Measurements from ENCODE around the gene SPTB.

SPTB gene

DNA sequence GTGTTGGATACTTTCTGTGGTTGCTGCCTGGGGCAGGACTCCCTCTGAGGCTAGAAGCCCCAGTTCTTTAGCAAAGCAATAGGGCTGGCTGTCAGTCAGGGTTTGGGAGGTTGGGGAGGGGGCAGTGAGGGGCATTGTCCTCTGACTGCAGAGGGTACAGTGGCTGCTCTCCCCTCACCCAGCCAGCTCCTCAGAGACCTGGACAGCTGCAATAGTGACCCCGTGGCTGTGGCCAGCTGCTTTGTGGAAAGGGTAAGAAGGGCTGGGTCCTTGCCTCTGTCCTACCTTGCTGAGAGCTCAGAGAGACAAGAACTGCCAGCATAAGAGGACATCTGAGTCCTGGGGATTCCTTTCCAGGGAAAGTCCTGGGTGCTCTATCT lies 149.7 kb downstream of the SPTB start:
- Histone ChIP-seq H3K36me3 (replicated peaks) (peaks cover 19% of the 10 kb centered on the region), H3K27me3 (replicated peaks) (no peaks in the 10 kb centered on the region), H3K27ac (no peak overlapping the region), H3K4me3 (ENCODE audit: low read depth, low read length) (no peak overlapping the region)
- no peak for DNase-seq
- TF ChIP-seq, protein P1, sequence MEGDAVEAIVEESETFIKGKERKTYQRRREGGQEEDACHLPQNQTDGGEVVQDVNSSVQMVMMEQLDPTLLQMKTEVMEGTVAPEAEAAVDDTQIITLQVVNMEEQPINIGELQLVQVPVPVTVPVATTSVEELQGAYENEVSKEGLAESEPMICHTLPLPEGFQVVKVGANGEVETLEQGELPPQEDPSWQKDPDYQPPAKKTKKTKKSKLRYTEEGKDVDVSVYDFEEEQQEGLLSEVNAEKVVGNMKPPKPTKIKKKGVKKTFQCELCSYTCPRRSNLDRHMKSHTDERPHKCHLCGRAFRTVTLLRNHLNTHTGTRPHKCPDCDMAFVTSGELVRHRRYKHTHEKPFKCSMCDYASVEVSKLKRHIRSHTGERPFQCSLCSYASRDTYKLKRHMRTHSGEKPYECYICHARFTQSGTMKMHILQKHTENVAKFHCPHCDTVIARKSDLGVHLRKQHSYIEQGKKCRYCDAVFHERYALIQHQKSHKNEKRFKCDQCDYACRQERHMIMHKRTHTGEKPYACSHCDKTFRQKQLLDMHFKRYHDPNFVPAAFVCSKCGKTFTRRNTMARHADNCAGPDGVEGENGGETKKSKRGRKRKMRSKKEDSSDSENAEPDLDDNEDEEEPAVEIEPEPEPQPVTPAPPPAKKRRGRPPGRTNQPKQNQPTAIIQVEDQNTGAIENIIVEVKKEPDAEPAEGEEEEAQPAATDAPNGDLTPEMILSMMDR (IDR thresholded peaks at IDR 0.05; ENCODE audit: low read depth, low read length, missing control alignments) = no peak
- in situ Hi-C loops (cut with HindIII; ENCODE audit: low pct_ligation_motif_present, low sequenced_read_pairs) = no loop called here

DNA sequence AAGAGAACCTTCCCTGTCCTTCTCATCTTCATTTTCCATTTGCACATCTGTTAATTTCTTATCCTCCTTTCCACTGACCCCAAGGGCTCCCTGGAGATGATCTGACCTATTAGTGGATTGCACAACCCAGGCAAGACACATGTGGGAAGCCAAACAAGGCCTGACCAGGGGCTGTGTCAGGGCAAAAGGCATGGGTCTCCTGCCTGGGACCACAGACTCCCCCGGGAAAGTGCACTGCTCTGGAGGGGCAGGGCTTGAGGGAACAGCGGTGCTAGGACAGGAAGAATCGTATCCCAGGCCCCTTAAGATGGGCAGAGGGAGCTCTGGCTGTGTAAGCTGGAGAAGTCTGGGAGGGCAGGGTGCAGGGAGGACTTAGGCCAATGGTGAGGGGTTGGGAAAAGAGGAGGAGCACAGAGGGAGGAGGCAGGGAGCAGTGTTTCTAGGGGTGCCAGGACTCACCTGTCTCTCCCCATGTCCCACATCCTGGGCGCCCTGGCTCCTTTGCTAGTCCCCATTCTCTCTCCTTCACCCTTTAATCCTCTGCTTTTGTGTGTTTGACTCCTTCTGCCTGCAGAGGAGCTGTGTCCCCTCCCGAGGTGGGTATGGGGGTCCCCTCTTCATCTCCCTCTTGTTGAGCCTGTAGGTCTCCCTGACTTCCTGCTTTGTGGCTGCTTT lies 150.2 kb downstream of the SPTB start:
- Histone ChIP-seq H3K27me3 (replicated peaks) (no peaks in the 10 kb centered on the region), H3K4me3 (ENCODE audit: low read depth, low read length) (no peak overlapping the region), H3K27ac (no peak overlapping the region), H3K36me3 (replicated peaks) (peaks cover 19% of the 10 kb centered on the region)
- in situ Hi-C loops (cut with HindIII; ENCODE audit: low pct_ligation_motif_present, low sequenced_read_pairs) = no loop called here
- no peak for DNase-seq
- TF ChIP-seq, protein P1 (IDR thresholded peaks at IDR 0.05; ENCODE audit: low read depth, low read length, missing control alignments) = no peak

DNA sequence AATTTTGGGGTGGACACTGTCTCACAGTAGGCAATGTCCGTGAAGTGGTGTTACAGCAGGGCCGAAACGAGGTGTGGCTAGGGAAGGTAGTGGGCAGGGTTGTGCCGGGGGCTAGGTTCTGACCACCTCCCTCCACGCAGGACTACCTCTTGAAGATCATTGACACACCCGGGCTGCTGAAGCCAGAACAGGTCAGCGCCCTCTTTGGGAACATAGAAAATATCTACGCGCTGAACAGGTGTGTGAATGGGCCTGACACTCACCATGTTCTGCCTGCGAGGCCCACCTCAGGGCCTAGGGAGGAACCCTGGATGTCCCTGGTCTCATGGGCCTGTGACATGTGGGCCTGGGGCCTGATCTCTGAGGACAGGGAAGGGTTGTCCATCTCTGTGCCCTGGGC lies 150.9 kb downstream of the SPTB start:
- peaks cover 19% of the 10 kb centered on the region for H3K36me3 ChIP-seq (replicated peaks)

DNA sequence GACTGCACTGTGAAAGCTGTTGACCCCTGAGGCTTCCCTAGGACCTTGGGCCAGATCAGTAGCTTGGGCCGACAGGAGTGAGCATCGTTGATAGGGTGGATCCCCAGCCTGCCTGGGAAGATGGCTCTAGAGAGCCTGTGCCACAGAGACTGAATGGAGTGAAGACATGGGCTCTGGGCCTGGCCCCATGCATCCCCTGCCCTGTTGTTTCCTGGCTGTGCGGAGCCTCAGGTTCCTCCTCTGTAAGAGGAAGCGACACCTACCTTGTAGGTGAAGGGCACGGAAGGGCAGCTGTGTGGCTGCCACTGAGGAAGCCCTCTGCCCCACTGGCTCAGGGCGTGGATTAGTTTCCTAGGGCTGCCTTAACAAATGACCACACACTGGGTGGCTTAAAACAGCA lies 151.6 kb downstream of the SPTB start:
- no peak overlapping the region for H3K27ac ChIP-seq
- no peak overlapping the region for H3K4me3 ChIP-seq (ENCODE audit: low read depth, low read length)
- no peak for DNase-seq
- H3K36me3 ChIP-seq (replicated peaks) = peaks cover 18% of the 10 kb centered on the region
- H3K27me3 ChIP-seq (replicated peaks) = no peaks in the 10 kb centered on the region
- in situ Hi-C loops (cut with HindIII; ENCODE audit: low pct_ligation_motif_present, low sequenced_read_pairs) = no loop called here
- TF ChIP-seq, protein P1 (IDR thresholded peaks at IDR 0.05; ENCODE audit: low read depth, low read length, missing control alignments) = no peak

More for the DNA sequence above, 150.9 kb downstream of the SPTB start:
- TF ChIP-seq, protein P1 (IDR thresholded peaks at IDR 0.05; ENCODE audit: low read depth, low read length, missing control alignments) = no peak
- DNase-seq = no peak
- no peak overlapping the region for H3K27ac ChIP-seq
- H3K4me3 ChIP-seq (ENCODE audit: low read depth, low read length) = no peak overlapping the region
- no peaks in the 10 kb centered on the region for H3K27me3 ChIP-seq (replicated peaks)
- in situ Hi-C loops (cut with HindIII; ENCODE audit: low pct_ligation_motif_present, low sequenced_read_pairs) = no loop called here

DNA sequence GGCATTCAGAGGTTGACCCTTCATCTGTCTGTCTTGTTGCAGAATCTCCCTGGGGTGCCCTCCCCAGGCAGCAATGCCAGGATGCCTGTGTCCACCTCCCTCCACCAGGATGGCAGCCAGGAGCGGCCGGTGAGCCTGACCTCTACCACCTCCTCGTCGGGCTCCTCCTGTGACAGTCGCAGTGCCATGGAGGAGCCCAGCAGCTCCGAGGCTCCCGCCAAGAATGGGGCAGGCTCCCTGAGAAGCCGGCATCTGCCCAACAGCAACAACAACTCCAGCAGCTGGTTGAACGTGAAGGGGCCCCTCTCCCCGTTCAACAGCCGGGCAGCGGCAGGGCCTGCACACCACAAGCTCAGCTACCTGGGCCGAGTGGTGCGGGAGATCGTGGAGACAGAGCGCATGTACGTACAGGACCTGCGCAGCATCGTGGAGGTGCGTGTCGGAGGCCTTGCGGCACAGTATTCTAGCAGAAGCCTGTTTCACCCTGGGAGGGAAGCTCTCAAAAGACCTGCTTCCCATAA lies 152.1 kb downstream of the SPTB start:
- TF ChIP-seq, protein P1 (IDR thresholded peaks at IDR 0.05; ENCODE audit: low read depth, low read length, missing control alignments) = no peak
- no peak overlapping the region for H3K4me3 ChIP-seq (ENCODE audit: low read depth, low read length)
- H3K36me3 ChIP-seq (replicated peaks) = peaks cover 15% of the 10 kb centered on the region
- DNase-seq = no peak
- no peak overlapping the region for H3K27ac ChIP-seq
- in situ Hi-C loops (cut with HindIII; ENCODE audit: low pct_ligation_motif_present, low sequenced_read_pairs) = no loop called here
- no peaks in the 10 kb centered on the region for H3K27me3 ChIP-seq (replicated peaks)

DNA sequence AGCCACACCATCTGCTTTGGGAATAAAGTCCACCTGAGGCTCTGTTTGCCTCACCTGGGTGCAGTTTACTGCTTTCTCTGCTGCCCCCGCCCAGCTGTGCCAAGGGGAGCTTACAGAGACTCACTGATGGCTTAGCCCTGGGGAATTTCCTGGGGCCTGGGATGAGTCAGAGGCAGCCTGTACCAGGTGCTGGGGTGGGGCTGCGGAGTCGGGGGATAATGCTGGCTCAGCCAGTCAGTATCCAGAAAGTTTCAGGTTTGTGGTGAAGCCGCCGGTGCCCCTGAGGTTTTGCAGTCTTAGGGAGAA lies 153.2 kb downstream of the SPTB start:
- H3K27me3 ChIP-seq (replicated peaks) = no peaks in the 10 kb centered on the region
- no peak overlapping the region for H3K4me3 ChIP-seq (ENCODE audit: low read depth, low read length)
- H3K36me3 ChIP-seq (replicated peaks) = peaks cover 7% of the 10 kb centered on the region
- peak; percentile 60 for DNase-seq
- in situ Hi-C loops (cut with HindIII; ENCODE audit: low pct_ligation_motif_present, low sequenced_read_pairs) = no loop called here
- TF ChIP-seq, protein P1 (IDR thresholded peaks at IDR 0.05; ENCODE audit: low read depth, low read length, missing control alignments) = no peak
- H3K27ac ChIP-seq = no peak overlapping the region
